RWPE1 (cell line): ENCODE measurements around the gene LRRC45.

Experiments
- CTCF ChIA-PET: fragments of 350-600 bp; sonication (Branson Sonifier 250); formaldehyde crosslinking; extraction: SDS; loops from one replicate; lab custom pipeline; 2021; lab: Yijun Ruan, JAX
- POLR2A ChIA-PET: fragments of 400-600 bp; formaldehyde crosslinking; extraction: SDS; loops from one replicate; lab custom pipeline; 2020; ENCODE audit warnings: antibody characterized with exemption; ENCODE audit not compliant: low non-redundant PET; lab: Yijun Ruan, JAX
- DNase-seq: peaks from one replicate; pipeline ENCODE4 v3.0.0; 2012; ENCODE audit warnings: low spot score
- H3K27ac ChIP-seq: fragments of 450-650 bp; 2 replicates; pipeline ENCODE4 v1.5.1; 2017
- TF ChIP-seq, protein P1 (sequence below): fragments of 450-650 bp; conservative IDR thresholded peaks from 2 replicates; pipeline ENCODE4 v1.5.1; 2017; ENCODE audit warnings: low read depth, mild to moderate bottlenecking

LRRC45 gene

GRCh38 chr17:81998212-81998611, 24.9 kb upstream of the LRRC45 start:
- H3K27ac ChIP-seq, result peak overlapping the region; percentile 1; the same call in 1 of the 2 replicates
- POLR2A ChIA-PET, result no interaction called here
- DNase-seq, result no peak
- CTCF ChIA-PET, result interaction anchor here (1.4 kb wide), 1 partner anchor 39 kb away, joined by 4 read pairs; no protein-coding TSS in a partner anchor
- TF ChIP-seq, protein P1, sequence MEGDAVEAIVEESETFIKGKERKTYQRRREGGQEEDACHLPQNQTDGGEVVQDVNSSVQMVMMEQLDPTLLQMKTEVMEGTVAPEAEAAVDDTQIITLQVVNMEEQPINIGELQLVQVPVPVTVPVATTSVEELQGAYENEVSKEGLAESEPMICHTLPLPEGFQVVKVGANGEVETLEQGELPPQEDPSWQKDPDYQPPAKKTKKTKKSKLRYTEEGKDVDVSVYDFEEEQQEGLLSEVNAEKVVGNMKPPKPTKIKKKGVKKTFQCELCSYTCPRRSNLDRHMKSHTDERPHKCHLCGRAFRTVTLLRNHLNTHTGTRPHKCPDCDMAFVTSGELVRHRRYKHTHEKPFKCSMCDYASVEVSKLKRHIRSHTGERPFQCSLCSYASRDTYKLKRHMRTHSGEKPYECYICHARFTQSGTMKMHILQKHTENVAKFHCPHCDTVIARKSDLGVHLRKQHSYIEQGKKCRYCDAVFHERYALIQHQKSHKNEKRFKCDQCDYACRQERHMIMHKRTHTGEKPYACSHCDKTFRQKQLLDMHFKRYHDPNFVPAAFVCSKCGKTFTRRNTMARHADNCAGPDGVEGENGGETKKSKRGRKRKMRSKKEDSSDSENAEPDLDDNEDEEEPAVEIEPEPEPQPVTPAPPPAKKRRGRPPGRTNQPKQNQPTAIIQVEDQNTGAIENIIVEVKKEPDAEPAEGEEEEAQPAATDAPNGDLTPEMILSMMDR, result no peak

- TF ChIP-seq, protein P1, result no peak
- ChIA-PET CTCF (no interaction called here), POLR2A (no interaction called here)
- DNase-seq, result no peak
- peak overlapping the region; percentile 18 for H3K27ac ChIP-seq
Measured at GRCh38 chr17:81998691-81999438, 24.2 kb upstream of the LRRC45 start.

DNA sequence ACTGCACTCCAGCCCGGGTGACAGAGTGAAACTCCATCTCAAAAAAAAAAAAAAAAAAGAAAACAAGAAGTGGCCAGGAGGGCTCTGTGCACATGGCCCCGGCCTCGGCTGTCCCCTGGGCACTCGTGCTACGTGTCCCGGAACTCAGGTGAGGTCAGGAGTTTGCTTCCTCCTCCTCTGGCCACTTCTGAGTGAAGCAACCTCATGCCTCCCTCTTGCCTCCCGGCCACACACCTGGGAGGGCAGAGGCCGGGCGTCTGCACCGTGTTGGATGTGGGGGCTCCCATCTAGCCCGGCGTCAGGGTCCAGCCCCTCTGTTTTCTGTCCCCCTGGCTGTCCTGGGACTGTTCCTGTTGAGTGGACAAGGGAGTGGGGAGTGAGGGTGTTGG, 23.5 kb upstream of the LRRC45 start:
- ChIA-PET POLR2A (no interaction called here), CTCF (no interaction called here)
- H3K27ac ChIP-seq, result peak overlapping the region; percentile 9; the same call in 1 of the 2 replicates
- TF ChIP-seq, protein P1, result no peak
- no peak for DNase-seq

DNA sequence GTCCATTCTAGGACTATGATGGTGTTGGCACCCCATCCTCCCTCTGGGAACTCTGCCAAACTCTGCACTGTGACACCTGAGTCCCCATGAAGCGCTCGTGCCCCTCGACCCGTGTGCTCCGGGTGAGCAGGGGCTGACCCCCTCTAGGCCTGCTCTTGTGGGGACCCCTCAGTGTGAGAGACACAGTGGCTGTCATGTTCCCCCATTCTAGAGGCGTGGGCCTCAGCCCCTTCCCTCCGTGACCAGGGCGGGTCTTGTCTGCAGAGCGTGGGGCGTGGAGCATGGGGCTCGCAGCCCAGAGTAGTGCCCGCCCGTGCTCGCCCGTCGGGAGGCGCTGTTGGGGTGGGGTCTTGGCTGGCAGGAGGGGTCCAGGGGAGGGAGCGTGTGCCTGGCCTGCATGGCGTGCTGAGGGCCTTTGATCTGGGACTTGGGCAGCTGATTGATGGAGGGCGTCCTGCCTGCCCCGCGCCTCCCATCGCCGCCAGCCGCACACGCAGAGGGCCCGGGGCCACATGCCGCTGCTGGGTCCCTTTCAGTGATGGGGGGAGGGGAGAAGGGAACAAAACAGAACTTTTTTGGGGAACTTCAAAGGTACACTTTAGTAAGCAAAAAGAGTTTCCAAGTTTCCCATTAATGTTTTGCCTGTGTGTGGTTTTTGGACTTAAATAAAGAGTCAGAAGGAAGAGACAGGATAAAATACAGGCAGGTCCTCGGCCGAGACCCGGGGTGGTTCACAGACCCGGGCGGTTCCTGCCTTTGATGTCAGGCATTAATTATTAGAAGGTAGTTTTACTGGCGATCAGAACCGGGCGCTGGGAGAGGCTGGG, 22.9 kb upstream of the LRRC45 start:
- TF ChIP-seq, protein P1, result no peak
- no peak for DNase-seq
- ChIA-PET CTCF (no interaction called here), POLR2A (no interaction called here)
- H3K27ac ChIP-seq, result peak overlapping the region; percentile 9

DNA sequence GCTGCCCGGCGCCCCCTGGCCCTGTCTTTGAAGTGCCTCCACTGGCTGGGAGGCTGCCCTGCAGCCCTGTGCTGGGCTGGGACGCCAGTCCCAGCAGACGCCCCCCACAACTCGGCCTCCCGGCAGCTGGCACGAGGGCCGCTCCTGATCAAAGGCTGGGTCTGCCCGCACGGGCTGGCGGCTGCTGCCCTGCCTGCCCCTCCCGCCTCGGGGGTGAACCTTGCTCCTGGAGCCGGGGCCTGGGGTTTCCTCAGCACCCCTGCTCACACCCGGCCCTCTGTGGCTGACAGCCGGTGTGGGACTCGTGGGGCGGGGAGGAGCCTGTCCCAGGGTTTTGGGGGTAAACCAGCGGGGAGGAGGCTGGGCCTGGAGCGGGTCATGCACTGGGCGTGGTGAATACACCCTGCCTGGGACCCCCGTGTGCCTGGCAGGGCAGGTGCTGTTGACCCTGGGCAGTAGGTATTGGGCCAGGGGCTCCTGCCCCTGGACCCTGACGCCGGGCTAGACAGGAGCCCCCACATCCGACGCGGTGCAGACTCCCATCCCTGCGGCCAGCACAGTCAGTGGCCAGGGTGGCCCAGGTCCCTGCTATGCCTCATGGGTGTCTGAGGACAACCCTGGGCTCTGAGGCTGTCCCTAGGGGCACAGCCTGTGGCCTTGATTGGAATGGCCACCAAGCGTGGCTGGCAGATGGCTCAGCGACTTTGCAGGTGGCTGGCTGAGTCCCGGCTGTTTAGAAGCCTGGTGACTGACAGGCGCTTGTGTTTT, 22.1 kb upstream of the LRRC45 start:
- ChIA-PET CTCF (interaction anchor here (0.6 to 0.7 kb wide), 2 partner anchors 28 to 42 kb away, joined by 3 read pairs; no protein-coding TSS in a partner anchor), POLR2A (no interaction called here)
- DNase-seq, result no peak
- peak overlapping the region; percentile 9 for H3K27ac ChIP-seq
- TF ChIP-seq, protein P1, result no peak
